ENCODE measurements around the gene TIAM2.
"Not testable (repeated sequence)": the region's sequence is repeated elsewhere in the genome, so short reads cannot be mapped to it uniquely, and the experiment has no call there.

- TF ChIP-seq ATF3 (IDR thresholded peaks at IDR 0.05; ENCODE audit: borderline replicate concordance, extremely low read depth, low read depth, low read length); ZNF24 (IDR thresholded peaks at IDR 0.05); POLR2A (IDR thresholded peaks at IDR 0.05; ENCODE audit: low read depth, low read length); USF2 (IDR thresholded peaks at IDR 0.05; ENCODE audit: borderline replicate concordance, low read depth, low read length); CBX5 (IDR thresholded peaks at IDR 0.05; ENCODE audit: low read depth); EZH2 (IDR thresholded peaks at IDR 0.05; ENCODE audit: borderline replicate concordance, control insufficient read depth, low read depth, low read length); CHD1 (IDR thresholded peaks at IDR 0.05; ENCODE audit: low read depth, low read length); IKZF1 (conservative IDR thresholded peaks at IDR 0.05); SIX5 (IDR thresholded peaks at IDR 0.05; ENCODE audit: low read depth, low read length, severe bottlenecking); HCFC1 (IDR thresholded peaks at IDR 0.05; ENCODE audit: low read length): not testable (repeated sequence)
- TF ChIP-seq CTCF (IDR thresholded peaks at IDR 0.05 in 2 of 3, conservative IDR thresholded peaks at IDR 0.05 in 1 of 3; ENCODE audit: control insufficient read depth in 2 of 3, extremely low read depth in 1 of 3, insufficient read depth in 1 of 3, low read depth in 3 of 3, low read length in 3 of 3) = peak; percentile 43 to 64 (median 51)
These were observed 273.2 kb downstream of the TIAM2 start for GRCh38 chr6:155268088-155268867.

Measured in GM12878 (cell line).